ENCODE measurements around the gene RIMS1.

RIMS1 gene

DNA sequence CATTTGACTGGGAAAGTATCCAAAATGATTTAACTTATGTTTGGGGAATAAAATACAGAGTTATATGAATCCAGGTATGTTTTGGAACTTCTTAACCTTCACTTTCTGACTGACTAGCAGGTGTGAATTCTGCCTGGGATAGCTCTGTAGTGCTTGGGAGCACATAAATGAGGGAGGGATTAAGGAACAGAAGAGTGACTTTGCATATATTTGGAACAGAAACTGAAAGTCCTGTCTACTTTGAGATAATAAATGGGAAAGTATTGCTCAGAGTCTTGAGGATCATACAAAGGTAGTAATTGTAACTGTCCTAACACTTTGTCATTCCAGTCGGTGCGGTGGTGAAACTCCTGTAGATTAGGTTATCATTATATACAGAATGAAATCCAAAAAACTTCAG is 317.6 kb downstream of the RIMS1 start:
- ATAC-seq, result no peak
- TF ChIP-seq ZNF8 (CRISPR knock-in tag; IDR thresholded peaks at IDR 0.05) (no peak), ZNF565 (CRISPR knock-in tag; conservative IDR thresholded peaks at IDR 0.05; ENCODE audit: low read depth) (no peak), CSDC2 (CRISPR knock-in tag; IDR thresholded peaks at IDR 0.05) (no peak), RARB (CRISPR knock-in tag; IDR thresholded peaks at IDR 0.05) (no peak), GLIS3 (CRISPR knock-in tag; IDR thresholded peaks at IDR 0.05) (no peak), OSR1 (CRISPR knock-in tag; IDR thresholded peaks at IDR 0.05) (no peak), CREB5 (CRISPR knock-in tag; IDR thresholded peaks at IDR 0.05; ENCODE audit: low read depth) (no peak), ZNF70 (CRISPR knock-in tag; IDR thresholded peaks at IDR 0.05) (no peak), ESRRG (CRISPR knock-in tag; IDR thresholded peaks at IDR 0.05) (no peak), ISL1 (CRISPR knock-in tag; IDR thresholded peaks at IDR 0.05) (no peak), TCF4 (CRISPR knock-in tag; IDR thresholded peaks at IDR 0.05; ENCODE audit: borderline replicate concordance) (no peak)
- TF ChIP-seq, protein P1, sequence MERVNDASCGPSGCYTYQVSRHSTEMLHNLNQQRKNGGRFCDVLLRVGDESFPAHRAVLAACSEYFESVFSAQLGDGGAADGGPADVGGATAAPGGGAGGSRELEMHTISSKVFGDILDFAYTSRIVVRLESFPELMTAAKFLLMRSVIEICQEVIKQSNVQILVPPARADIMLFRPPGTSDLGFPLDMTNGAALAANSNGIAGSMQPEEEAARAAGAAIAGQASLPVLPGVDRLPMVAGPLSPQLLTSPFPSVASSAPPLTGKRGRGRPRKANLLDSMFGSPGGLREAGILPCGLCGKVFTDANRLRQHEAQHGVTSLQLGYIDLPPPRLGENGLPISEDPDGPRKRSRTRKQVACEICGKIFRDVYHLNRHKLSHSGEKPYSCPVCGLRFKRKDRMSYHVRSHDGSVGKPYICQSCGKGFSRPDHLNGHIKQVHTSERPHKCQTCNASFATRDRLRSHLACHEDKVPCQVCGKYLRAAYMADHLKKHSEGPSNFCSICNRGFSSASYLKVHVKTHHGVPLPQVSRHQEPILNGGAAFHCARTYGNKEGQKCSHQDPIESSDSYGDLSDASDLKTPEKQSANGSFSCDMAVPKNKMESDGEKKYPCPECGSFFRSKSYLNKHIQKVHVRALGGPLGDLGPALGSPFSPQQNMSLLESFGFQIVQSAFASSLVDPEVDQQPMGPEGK (CRISPR knock-in tag; IDR thresholded peaks at IDR 0.05; ENCODE audit: borderline replicate concordance), result no peak
- TF ChIP-seq, protein P2, sequence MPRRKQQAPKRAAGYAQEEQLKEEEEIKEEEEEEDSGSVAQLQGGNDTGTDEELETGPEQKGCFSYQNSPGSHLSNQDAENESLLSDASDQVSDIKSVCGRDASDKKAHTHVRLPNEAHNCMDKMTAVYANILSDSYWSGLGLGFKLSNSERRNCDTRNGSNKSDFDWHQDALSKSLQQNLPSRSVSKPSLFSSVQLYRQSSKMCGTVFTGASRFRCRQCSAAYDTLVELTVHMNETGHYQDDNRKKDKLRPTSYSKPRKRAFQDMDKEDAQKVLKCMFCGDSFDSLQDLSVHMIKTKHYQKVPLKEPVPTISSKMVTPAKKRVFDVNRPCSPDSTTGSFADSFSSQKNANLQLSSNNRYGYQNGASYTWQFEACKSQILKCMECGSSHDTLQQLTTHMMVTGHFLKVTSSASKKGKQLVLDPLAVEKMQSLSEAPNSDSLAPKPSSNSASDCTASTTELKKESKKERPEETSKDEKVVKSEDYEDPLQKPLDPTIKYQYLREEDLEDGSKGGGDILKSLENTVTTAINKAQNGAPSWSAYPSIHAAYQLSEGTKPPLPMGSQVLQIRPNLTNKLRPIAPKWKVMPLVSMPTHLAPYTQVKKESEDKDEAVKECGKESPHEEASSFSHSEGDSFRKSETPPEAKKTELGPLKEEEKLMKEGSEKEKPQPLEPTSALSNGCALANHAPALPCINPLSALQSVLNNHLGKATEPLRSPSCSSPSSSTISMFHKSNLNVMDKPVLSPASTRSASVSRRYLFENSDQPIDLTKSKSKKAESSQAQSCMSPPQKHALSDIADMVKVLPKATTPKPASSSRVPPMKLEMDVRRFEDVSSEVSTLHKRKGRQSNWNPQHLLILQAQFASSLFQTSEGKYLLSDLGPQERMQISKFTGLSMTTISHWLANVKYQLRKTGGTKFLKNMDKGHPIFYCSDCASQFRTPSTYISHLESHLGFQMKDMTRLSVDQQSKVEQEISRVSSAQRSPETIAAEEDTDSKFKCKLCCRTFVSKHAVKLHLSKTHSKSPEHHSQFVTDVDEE (CRISPR knock-in tag; IDR thresholded peaks at IDR 0.05), result no peak

- ATAC-seq, result no peak
- TF ChIP-seq GLIS3 (CRISPR knock-in tag; IDR thresholded peaks at IDR 0.05) (no peak), BACH2 (CRISPR knock-in tag; IDR thresholded peaks at IDR 0.05; ENCODE audit: borderline replicate concordance) (no peak), ZNF8 (CRISPR knock-in tag; IDR thresholded peaks at IDR 0.05) (no peak), ZC3H10 (CRISPR knock-in tag; IDR thresholded peaks at IDR 0.05) (no peak), ZNF70 (CRISPR knock-in tag; IDR thresholded peaks at IDR 0.05) (no peak), PPARA (CRISPR knock-in tag; IDR thresholded peaks at IDR 0.05; ENCODE audit: borderline replicate concordance) (no peak), OSR1 (CRISPR knock-in tag; IDR thresholded peaks at IDR 0.05) (no peak), TCF4 (CRISPR knock-in tag; IDR thresholded peaks at IDR 0.05; ENCODE audit: borderline replicate concordance) (no peak), TOX (CRISPR knock-in tag; IDR thresholded peaks at IDR 0.05; ENCODE audit: borderline replicate concordance) (no peak), ARNTL (CRISPR knock-in tag; IDR thresholded peaks at IDR 0.05; ENCODE audit: borderline replicate concordance, low read depth) (no peak)
- TF ChIP-seq, protein P1 (CRISPR knock-in tag; IDR thresholded peaks at IDR 0.05; ENCODE audit: borderline replicate concordance), result no peak
- TF ChIP-seq, protein P3, sequence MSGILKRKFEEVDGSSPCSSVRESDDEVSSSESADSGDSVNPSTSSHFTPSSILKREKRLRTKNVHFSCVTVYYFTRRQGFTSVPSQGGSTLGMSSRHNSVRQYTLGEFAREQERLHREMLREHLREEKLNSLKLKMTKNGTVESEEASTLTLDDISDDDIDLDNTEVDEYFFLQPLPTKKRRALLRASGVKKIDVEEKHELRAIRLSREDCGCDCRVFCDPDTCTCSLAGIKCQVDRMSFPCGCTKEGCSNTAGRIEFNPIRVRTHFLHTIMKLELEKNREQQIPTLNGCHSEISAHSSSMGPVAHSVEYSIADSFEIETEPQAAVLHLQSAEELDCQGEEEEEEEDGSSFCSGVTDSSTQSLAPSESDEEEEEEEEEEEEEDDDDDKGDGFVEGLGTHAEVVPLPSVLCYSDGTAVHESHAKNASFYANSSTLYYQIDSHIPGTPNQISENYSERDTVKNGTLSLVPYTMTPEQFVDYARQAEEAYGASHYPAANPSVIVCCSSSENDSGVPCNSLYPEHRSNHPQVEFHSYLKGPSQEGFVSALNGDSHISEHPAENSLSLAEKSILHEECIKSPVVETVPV (CRISPR knock-in tag; IDR thresholded peaks at IDR 0.05), result no peak
These were observed 319.1 kb downstream of the RIMS1 start for GRCh38 chr6:72205500-72205899.

DNA sequence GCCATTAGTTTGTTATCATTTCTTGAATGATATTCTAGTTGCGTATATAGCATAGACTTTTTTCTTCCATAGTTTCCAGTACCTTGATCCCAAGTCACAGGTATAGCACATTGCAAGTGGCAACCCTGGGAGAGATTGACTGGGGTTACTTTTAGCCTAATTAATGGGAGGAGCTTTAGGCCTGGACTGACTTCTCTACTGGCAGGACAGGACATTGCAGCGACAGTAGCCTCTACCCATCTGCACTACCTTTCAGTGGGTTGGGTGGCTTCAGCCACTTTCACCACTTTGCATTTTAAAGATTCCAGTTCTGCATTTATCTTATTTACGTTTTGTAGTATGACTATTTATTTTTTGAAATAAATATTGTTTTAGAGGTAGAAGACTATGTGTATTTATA is 320.3 kb downstream of the RIMS1 start:
- ATAC-seq, result no peak
- no peak for TF ChIP-seq CREB5 (CRISPR knock-in tag; IDR thresholded peaks at IDR 0.05; ENCODE audit: low read depth)
